HS-5 (cell line): ENCODE results near the gene RBFOX2.

Experiments used
- DNase-seq: peaks from one replicate; pipeline ENCODE4 v3.0.0-alpha.2; 2012; ENCODE audit warnings: low read depth

Gene RBFOX2

GRCh38 chr22:35690001-35690400 is 338.6 kb downstream of the RBFOX2 start:
- DNase-seq, result no peak

- DNase-seq, result no peak
These were observed 339.5 kb downstream of the RBFOX2 start for GRCh38 chr22:35688913-35689675.
